ENCODE measurements around the gene GNE. TPM values are rescaled to one million over a fixed set of nuclear protein-coding genes. Genes with fewer than 3 reads are reported as not detected.
A peak's percentile ranks its signal among the peaks of the same experiment; 100 is the strongest.
"Not testable (repeated sequence)": the region's sequence is repeated elsewhere in the genome, so short reads cannot be mapped to it uniquely, and the experiment has no call there.

The GNE gene
- total and polyA plus RNA-seq, 2 donors: 5.3 to 6.0 TPM

DNA sequence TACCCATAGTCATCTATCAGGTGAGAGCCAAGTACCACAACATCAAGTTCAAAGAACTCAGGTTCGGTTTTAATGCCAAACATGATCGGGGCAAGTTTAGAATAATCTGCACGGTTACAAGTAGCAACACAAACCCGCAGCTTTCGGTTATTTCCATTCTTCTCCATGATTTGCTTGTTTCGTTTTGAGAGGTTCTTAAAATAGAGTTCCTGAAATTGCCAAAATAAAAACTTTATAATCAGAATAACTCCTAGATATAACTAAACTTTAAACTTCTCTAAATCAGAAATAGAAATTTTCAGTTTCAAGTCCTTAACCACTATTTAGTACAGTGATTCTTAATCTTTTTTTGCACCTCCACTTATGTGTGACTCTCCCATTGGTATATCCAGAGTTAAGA lies 9.1 kb downstream of the GNE start:
- Histone ChIP-seq H3K4me1 (ENCODE audit: control insufficient read depth in 2 of 2, insufficient read depth in 2 of 2, low read length in 2 of 2) (no peaks in the 10 kb centered on the region), H3K27ac (ENCODE audit: low read depth in 1 of 2, low read length in 1 of 2) (no peak overlapping the region), H3K36me3 (ENCODE audit: control insufficient read depth in 2 of 2, insufficient read depth in 2 of 2, low read length in 1 of 2) (peaks cover 5 to 6% of the 10 kb centered on the region in 2 donors), H3K4me3 (ENCODE audit: low read length in 2 of 2) (no peak overlapping the region), H3K27me3 (ENCODE audit: control insufficient read depth in 2 of 2, insufficient read depth in 1 of 2, low read length in 1 of 2) (no peaks in the 10 kb centered on the region), H3K9me3 (ENCODE audit: control insufficient read depth in 2 of 2, insufficient read depth in 1 of 2, low read length in 1 of 2) (no peaks in the 10 kb centered on the region)
- 93% methylated on average over 6 of the region's 6 CpGs for WGBS
- DNase-seq (ENCODE audit: low read depth in 6 of 9, low spot score in 9 of 9): no peak

DNA sequence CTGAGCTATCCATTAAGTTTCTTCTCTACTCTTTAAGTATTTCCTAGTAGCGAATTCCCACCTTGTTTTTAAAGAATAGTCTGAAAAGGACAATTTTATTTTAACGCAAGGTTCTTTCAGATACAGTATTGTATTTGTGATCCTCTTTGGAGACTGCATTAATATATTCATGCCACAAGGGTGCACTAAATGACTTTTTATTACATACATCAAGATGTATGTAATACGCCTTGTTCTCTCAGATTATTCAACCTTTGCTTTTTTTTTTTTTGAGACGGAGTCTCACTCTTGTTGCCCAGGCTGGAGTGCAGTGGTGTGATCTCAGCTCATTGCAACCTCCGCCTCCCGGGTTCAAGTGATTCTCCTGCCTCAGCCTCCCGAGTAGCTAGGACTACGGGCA lies 10.2 kb downstream of the GNE start:
- not testable (repeated sequence) for H3K36me3 ChIP-seq (ENCODE audit: control insufficient read depth in 2 of 2, insufficient read depth in 2 of 2, low read length in 1 of 2); H3K27me3 ChIP-seq (ENCODE audit: control insufficient read depth in 2 of 2, insufficient read depth in 1 of 2, low read length in 1 of 2); H3K27ac ChIP-seq (ENCODE audit: low read depth in 1 of 2, low read length in 1 of 2); H3K9me3 ChIP-seq (ENCODE audit: control insufficient read depth in 2 of 2, insufficient read depth in 1 of 2, low read length in 1 of 2); H3K4me1 ChIP-seq (ENCODE audit: control insufficient read depth in 2 of 2, insufficient read depth in 2 of 2, low read length in 2 of 2); H3K4me3 ChIP-seq (ENCODE audit: low read length in 2 of 2)
- WGBS: 75% methylated on average over 8 of the region's 8 CpGs
- peak in 6 of 9 donors; percentile 9 to 57 (median 16) for DNase-seq (ENCODE audit: low read depth in 6 of 9, low spot score in 9 of 9)

DNA sequence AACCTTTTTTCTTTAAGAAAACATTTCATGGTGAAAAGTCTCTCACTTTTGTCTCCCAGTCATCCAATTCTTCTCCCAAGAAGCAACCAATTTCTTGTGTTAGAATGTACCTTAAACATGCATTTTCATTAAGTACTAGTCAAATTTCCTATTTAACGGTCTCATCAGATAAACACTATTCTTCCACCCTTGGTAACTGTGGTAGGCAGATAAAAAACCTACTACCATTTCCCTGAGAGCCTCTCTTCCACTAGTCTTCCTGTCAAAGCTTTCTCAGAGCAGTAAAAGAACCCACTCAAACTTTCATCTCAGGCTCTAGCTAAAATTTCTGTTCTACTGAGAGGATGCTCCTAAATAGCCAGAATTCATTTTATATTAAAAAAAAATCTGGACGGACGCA lies 10.9 kb downstream of the GNE start:
- peaks cover 5 to 6% of the 10 kb centered on the region in 2 donors for H3K36me3 ChIP-seq (ENCODE audit: control insufficient read depth in 2 of 2, insufficient read depth in 2 of 2, low read length in 1 of 2)
- WGBS: 97% methylated on average over 3 of the region's 3 CpGs
- no peaks in the 10 kb centered on the region for H3K9me3 ChIP-seq (ENCODE audit: control insufficient read depth in 2 of 2, insufficient read depth in 1 of 2, low read length in 1 of 2)
- no peak overlapping the region for H3K27ac ChIP-seq (ENCODE audit: low read depth in 1 of 2, low read length in 1 of 2)
- H3K4me3 ChIP-seq (ENCODE audit: low read length in 2 of 2): no peak overlapping the region
- no peak for DNase-seq (ENCODE audit: low read depth in 6 of 9, low spot score in 9 of 9)
- no peaks in the 10 kb centered on the region for H3K27me3 ChIP-seq (ENCODE audit: control insufficient read depth in 2 of 2, insufficient read depth in 1 of 2, low read length in 1 of 2)
- no peaks in the 10 kb centered on the region for H3K4me1 ChIP-seq (ENCODE audit: control insufficient read depth in 2 of 2, insufficient read depth in 2 of 2, low read length in 2 of 2)

- peaks cover 6 to 8% of the 10 kb centered on the region in 2 donors for H3K36me3 ChIP-seq (ENCODE audit: control insufficient read depth in 2 of 2, insufficient read depth in 2 of 2, low read length in 1 of 2)
- no peak for DNase-seq (ENCODE audit: low read depth in 6 of 9, low spot score in 9 of 9)
- no peaks in the 10 kb centered on the region for H3K27me3 ChIP-seq (ENCODE audit: control insufficient read depth in 2 of 2, insufficient read depth in 1 of 2, low read length in 1 of 2)
- H3K27ac ChIP-seq (ENCODE audit: low read depth in 1 of 2, low read length in 1 of 2): no peak overlapping the region
- H3K4me3 ChIP-seq (ENCODE audit: low read length in 2 of 2): no peak overlapping the region
- H3K9me3 ChIP-seq (ENCODE audit: control insufficient read depth in 2 of 2, insufficient read depth in 1 of 2, low read length in 1 of 2): no peaks in the 10 kb centered on the region
- H3K4me1 ChIP-seq (ENCODE audit: control insufficient read depth in 2 of 2, insufficient read depth in 2 of 2, low read length in 2 of 2): no peaks in the 10 kb centered on the region
- 96% methylated on average over 6 of the region's 6 CpGs for WGBS
These were observed 12.3 kb downstream of the GNE start for GRCh38 chr9:36245906-36246305.

DNA sequence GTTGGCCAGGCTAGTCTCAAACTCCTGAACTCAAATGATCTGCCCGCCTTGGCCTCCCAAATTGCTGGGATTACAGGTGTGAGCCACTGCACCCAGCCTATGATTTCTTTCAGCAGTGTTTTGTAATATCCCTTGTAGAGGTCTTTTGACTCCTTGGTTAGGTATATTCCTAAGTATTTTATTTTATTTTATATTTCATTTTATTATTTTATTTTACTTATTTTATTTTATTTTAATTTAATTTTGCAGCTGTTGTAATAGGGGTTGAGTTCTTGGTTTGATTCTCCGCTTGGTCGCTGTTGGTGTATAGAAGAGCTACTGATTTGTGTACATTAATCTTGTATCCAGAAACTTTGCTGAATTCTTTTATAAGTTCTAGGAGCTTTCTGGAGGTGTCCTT lies 18.6 kb downstream of the GNE start:
- over 99% methylated on average over 3 of the region's 3 CpGs for WGBS
- not testable (repeated sequence) for H3K27ac ChIP-seq (ENCODE audit: low read depth in 1 of 2, low read length in 1 of 2); H3K36me3 ChIP-seq (ENCODE audit: control insufficient read depth in 2 of 2, insufficient read depth in 2 of 2, low read length in 1 of 2); H3K9me3 ChIP-seq (ENCODE audit: control insufficient read depth in 2 of 2, insufficient read depth in 1 of 2, low read length in 1 of 2); H3K4me3 ChIP-seq (ENCODE audit: low read length in 2 of 2); DNase-seq (ENCODE audit: low read depth in 6 of 9, low spot score in 9 of 9); H3K4me1 ChIP-seq (ENCODE audit: control insufficient read depth in 2 of 2, insufficient read depth in 2 of 2, low read length in 2 of 2); H3K27me3 ChIP-seq (ENCODE audit: control insufficient read depth in 2 of 2, insufficient read depth in 1 of 2, low read length in 1 of 2)

DNA sequence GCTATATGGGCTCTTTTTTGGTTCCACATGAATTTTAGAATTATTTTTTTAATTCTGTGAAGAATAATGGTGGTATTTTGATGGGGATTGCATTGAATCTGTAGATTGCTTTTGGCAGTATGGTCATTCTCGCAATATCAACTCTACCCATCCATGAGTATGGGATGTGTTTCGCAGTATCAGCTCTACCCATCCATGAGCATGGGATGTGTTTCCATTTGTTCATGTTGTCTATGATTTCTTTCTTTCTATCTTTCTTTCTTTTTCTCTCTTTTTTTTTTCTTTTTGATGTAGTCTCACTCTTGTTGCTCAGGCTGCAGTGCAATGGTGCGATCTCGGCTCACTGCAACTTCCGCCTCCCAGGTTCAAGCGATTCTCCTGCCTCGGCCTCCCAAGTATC lies 19.0 kb downstream of the GNE start:
- 99% methylated on average over 7 of the region's 7 CpGs for WGBS
- not testable (repeated sequence) for H3K27ac ChIP-seq (ENCODE audit: low read depth in 1 of 2, low read length in 1 of 2); H3K9me3 ChIP-seq (ENCODE audit: control insufficient read depth in 2 of 2, insufficient read depth in 1 of 2, low read length in 1 of 2); H3K4me1 ChIP-seq (ENCODE audit: control insufficient read depth in 2 of 2, insufficient read depth in 2 of 2, low read length in 2 of 2); H3K4me3 ChIP-seq (ENCODE audit: low read length in 2 of 2); H3K36me3 ChIP-seq (ENCODE audit: control insufficient read depth in 2 of 2, insufficient read depth in 2 of 2, low read length in 1 of 2); H3K27me3 ChIP-seq (ENCODE audit: control insufficient read depth in 2 of 2, insufficient read depth in 1 of 2, low read length in 1 of 2); DNase-seq (ENCODE audit: low read depth in 6 of 9, low spot score in 9 of 9)

DNA sequence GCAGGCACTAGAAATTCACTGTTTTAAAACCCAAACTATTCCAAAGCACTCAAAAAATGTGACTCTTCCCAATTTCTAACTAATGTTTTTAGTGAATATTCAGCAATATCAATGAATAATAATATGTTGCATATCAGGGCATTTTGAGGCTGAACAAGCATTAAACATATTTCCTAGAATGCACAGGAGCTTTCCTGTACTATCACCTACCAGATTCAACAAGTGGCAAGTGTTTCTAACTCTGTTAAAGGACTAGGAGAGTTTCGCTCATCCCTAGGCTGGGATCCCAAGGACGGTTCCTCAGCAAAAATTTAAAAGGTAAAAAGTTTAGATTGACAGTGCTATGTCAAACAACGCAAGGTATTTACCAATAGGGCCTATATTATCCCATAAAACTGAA lies 21.0 kb downstream of the GNE start:
- Histone ChIP-seq H3K4me3 (ENCODE audit: low read length in 2 of 2) (no peak overlapping the region), H3K27ac (ENCODE audit: low read depth in 1 of 2, low read length in 1 of 2) (no peak overlapping the region), H3K27me3 (ENCODE audit: control insufficient read depth in 2 of 2, insufficient read depth in 1 of 2, low read length in 1 of 2) (no peaks in the 10 kb centered on the region), H3K4me1 (ENCODE audit: control insufficient read depth in 2 of 2, insufficient read depth in 2 of 2, low read length in 2 of 2) (no peaks in the 10 kb centered on the region), H3K9me3 (ENCODE audit: control insufficient read depth in 2 of 2, insufficient read depth in 1 of 2, low read length in 1 of 2) (no peaks in the 10 kb centered on the region), H3K36me3 (ENCODE audit: control insufficient read depth in 2 of 2, insufficient read depth in 2 of 2, low read length in 1 of 2) (peaks cover 3 to 7% of the 10 kb centered on the region in 2 donors)
- WGBS: 99% methylated on average over 3 of the region's 3 CpGs
- no peak for DNase-seq (ENCODE audit: low read depth in 6 of 9, low spot score in 9 of 9)

DNA sequence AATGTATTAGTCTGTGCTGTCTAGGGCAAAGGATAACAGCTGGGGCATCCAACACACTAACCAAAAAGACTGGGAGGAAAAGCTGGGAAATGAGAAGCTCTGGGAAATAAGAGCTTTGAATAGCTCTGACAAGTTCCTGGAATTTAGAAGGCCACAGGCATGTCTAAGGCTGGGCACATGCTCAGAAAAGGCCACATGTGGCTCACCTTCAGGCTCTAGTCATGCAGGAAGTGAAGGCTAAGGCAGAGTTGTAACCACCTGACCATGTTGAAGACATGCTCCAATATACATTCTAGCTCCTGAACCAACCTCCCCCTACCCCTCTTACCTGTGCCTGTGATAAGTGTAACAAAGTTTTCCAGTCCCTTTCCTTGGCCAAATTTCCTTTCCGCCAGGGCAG lies 35.8 kb downstream of the GNE start:
- DNase-seq (ENCODE audit: low read depth in 6 of 9, low spot score in 9 of 9): no peak
- no peaks in the 10 kb centered on the region for H3K27me3 ChIP-seq (ENCODE audit: control insufficient read depth in 2 of 2, insufficient read depth in 1 of 2, low read length in 1 of 2)
- 100% methylated on average over 1 of the region's 1 CpG for WGBS
- no peak overlapping the region for H3K4me3 ChIP-seq (ENCODE audit: low read length in 2 of 2)
- peaks cover 10 to 12% of the 10 kb centered on the region in 2 donors for H3K9me3 ChIP-seq (ENCODE audit: control insufficient read depth in 2 of 2, insufficient read depth in 1 of 2, low read length in 1 of 2)
- H3K27ac ChIP-seq (ENCODE audit: low read depth in 1 of 2, low read length in 1 of 2): no peak overlapping the region
- peaks cover 0 to 3% of the 10 kb centered on the region in 2 donors for H3K4me1 ChIP-seq (ENCODE audit: control insufficient read depth in 2 of 2, insufficient read depth in 2 of 2, low read length in 2 of 2)
- H3K36me3 ChIP-seq (ENCODE audit: control insufficient read depth in 2 of 2, insufficient read depth in 2 of 2, low read length in 1 of 2): peaks cover 50 to 60% of the 10 kb centered on the region in 2 donors

DNA sequence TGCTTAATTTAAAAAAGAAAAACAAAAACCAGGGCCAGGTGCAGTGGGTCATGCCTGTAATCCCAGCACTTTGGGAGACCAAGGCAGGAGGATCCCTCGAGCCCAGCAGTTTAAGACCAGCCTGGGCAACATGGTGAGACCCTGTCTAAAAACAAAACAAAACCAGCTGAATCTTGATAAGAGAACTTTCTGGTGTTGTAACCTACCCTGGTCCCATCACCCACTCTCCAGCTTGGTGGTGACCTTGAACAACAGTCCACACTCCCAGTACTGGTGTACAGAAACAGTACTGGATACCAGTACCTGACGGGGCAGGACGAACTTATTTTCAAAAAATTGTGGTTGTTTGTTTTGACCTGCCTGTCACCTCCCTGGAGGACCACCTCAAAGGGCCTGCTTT lies 36.6 kb downstream of the GNE start:
- no peak overlapping the region for H3K27ac ChIP-seq (ENCODE audit: low read depth in 1 of 2, low read length in 1 of 2)
- H3K4me3 ChIP-seq (ENCODE audit: low read length in 2 of 2): no peak overlapping the region
- H3K4me1 ChIP-seq (ENCODE audit: control insufficient read depth in 2 of 2, insufficient read depth in 2 of 2, low read length in 2 of 2): peaks cover 0 to 3% of the 10 kb centered on the region in 2 donors
- no peaks in the 10 kb centered on the region for H3K27me3 ChIP-seq (ENCODE audit: control insufficient read depth in 2 of 2, insufficient read depth in 1 of 2, low read length in 1 of 2)
- H3K9me3 ChIP-seq (ENCODE audit: control insufficient read depth in 2 of 2, insufficient read depth in 1 of 2, low read length in 1 of 2): peaks cover 10 to 12% of the 10 kb centered on the region in 2 donors
- H3K36me3 ChIP-seq (ENCODE audit: control insufficient read depth in 2 of 2, insufficient read depth in 2 of 2, low read length in 1 of 2): peaks cover 58 to 59% of the 10 kb centered on the region in 2 donors
- 100% methylated on average over 3 of the region's 3 CpGs for WGBS
- DNase-seq (ENCODE audit: low read depth in 6 of 9, low spot score in 9 of 9): no peak

DNA sequence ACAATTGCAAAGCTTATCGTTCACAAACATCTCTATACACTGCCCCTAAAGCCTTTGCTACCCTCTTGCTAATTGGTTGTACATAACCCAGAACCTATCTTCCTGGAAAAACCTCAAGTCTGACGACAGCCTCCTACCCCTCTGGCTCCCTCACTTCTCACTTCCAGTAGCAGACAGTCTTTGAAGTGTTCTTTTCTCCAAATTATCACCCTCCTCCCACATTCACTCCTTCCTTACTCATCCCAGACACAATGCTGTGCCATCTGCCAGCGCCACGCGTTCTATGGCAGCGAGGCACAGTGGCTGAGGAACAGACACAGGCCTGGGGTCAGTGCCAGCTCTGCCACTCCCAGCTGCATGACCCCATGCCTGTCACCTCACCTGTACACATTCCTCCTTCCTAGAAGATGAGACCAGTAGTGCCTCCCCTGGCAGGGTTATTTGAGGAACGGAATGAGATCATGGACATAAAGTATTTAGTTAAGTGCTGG lies 39.8 kb downstream of the GNE start:
- Histone ChIP-seq H3K27ac (ENCODE audit: low read depth in 1 of 2, low read length in 1 of 2) (no peak overlapping the region), H3K27me3 (ENCODE audit: control insufficient read depth in 2 of 2, insufficient read depth in 1 of 2, low read length in 1 of 2) (no peaks in the 10 kb centered on the region), H3K4me1 (ENCODE audit: control insufficient read depth in 2 of 2, insufficient read depth in 2 of 2, low read length in 2 of 2) (peaks cover 0 to 3% of the 10 kb centered on the region in 2 donors), H3K36me3 (ENCODE audit: control insufficient read depth in 2 of 2, insufficient read depth in 2 of 2, low read length in 1 of 2) (peaks cover 65 to 70% of the 10 kb centered on the region in 2 donors), H3K9me3 (ENCODE audit: control insufficient read depth in 2 of 2, insufficient read depth in 1 of 2, low read length in 1 of 2) (peaks cover 10 to 12% of the 10 kb centered on the region in 2 donors), H3K4me3 (ENCODE audit: low read length in 2 of 2) (no peak overlapping the region)
- WGBS: 76% methylated on average over 7 of the region's 7 CpGs
- no peak for DNase-seq (ENCODE audit: low read depth in 6 of 9, low spot score in 9 of 9)
